Mucosa of descending colon (tissue), 3 donors: Measurements from ENCODE around the gene MED29. TPM values are rescaled to one million over a fixed set of nuclear protein-coding genes. Genes with fewer than 3 reads are reported as not detected.

Source experiments
- ATAC-seq: fragments of 200-7000 bp; cut with Tn5 transposase; one replicate; pipeline ENCODE4 v1.9.1; 2020; ENCODE audit warnings: mild to moderate bottlenecking, moderate library complexity
- DNase-seq, 3 donors: peaks; one replicate each; pipeline ENCODE4 v3.0.0-alpha.2; 2020
- H3K36me3 ChIP-seq: fragments of 200-600 bp; one replicate; pipeline ENCODE4 v1.8.0; 2021; ENCODE audit warnings: low read depth, mild to moderate bottlenecking
- H3K4me1 ChIP-seq: fragments of 200-600 bp; one replicate; pipeline ENCODE4 v1.8.0; 2021; ENCODE audit warnings: low read depth, mild to moderate bottlenecking
- H3K4me3 ChIP-seq: fragments of 200-600 bp; one replicate; pipeline ENCODE4 v1.8.0; 2021; ENCODE audit warnings: mild to moderate bottlenecking
- H3K9me3 ChIP-seq: fragments of 200-600 bp; one replicate; pipeline ENCODE4 v1.8.0; 2021; ENCODE audit warnings: mild to moderate bottlenecking
- intact Hi-C, 2 donors: fragments of 100-400 bp; cut with DNase I in 1 of 2; cut with micrococcal nuclease in 1 of 2; formaldehyde crosslinking; loops; one replicate each; pipeline versions ENCODE4 v1.11.0 to v1.11.1; 2022; cut with DNase I, micrococcal nuclease
- microRNA-seq: library from miRNA; unstranded; fragments of <30 nt; microRNA quantifications from one replicate; pipeline ENCODE4, GENCODE V29; 2019
- total RNA-seq, 3 donors: library from RNA; stranded (reverse); fragmentation: NEBNext Ultra II Directional in 2 of 3; extraction: Animal tissue kit (Norgen Biotek cat#: 25700) in 2 of 3; gene quantifications; one replicate each; pipeline versions ENCODE4 v1.2.1 to v1.2.4, GENCODE V29; 2021 to 2023
- TF ChIP-seq, protein P1 (sequence below): fragments of 200-600 bp; IDR thresholded peaks from one replicate; pipeline ENCODE4 v1.8.0; 2022; ENCODE audit warnings: antibody characterized with exemption, mild to moderate bottlenecking
- donor health status: DM: no; HTN: no; CAD: no; lungs with moderate emphysema.
- donor health status: DM: no; HTN: no; CAD: no.
- donor health status: DM: no; HTN: yes; CAD: no.

MED29 gene
- total RNA-seq, 3 donors from 2014 or later, result 28.4 to 31.2 (median 28.8) TPM

- H3K9me3 ChIP-seq, result no peaks in the 10 kb centered on the region
- TF ChIP-seq, protein P1, sequence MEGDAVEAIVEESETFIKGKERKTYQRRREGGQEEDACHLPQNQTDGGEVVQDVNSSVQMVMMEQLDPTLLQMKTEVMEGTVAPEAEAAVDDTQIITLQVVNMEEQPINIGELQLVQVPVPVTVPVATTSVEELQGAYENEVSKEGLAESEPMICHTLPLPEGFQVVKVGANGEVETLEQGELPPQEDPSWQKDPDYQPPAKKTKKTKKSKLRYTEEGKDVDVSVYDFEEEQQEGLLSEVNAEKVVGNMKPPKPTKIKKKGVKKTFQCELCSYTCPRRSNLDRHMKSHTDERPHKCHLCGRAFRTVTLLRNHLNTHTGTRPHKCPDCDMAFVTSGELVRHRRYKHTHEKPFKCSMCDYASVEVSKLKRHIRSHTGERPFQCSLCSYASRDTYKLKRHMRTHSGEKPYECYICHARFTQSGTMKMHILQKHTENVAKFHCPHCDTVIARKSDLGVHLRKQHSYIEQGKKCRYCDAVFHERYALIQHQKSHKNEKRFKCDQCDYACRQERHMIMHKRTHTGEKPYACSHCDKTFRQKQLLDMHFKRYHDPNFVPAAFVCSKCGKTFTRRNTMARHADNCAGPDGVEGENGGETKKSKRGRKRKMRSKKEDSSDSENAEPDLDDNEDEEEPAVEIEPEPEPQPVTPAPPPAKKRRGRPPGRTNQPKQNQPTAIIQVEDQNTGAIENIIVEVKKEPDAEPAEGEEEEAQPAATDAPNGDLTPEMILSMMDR, result no peak
- H3K4me1 ChIP-seq, result peaks cover 12% of the 10 kb centered on the region
- intact Hi-C loops, result no loop called here
- no peaks in the 10 kb centered on the region for H3K36me3 ChIP-seq
- DNase-seq, result peak in 1 of 3 donors; percentile 29
- no peak for ATAC-seq
- no peak overlapping the region for H3K4me3 ChIP-seq
Observed at GRCh38 chr19:39446365-39447084, 55.3 kb downstream of the MED29 start.

GRCh38 chr19:39448271-39448670, 57.1 kb downstream of the MED29 start:
- H3K36me3 ChIP-seq, result no peaks in the 10 kb centered on the region
- peaks cover 12% of the 10 kb centered on the region for H3K4me1 ChIP-seq
- no peak overlapping the region for H3K4me3 ChIP-seq
- no peaks in the 10 kb centered on the region for H3K9me3 ChIP-seq
- TF ChIP-seq, protein P1, result no peak
- ATAC-seq (no peak), DNase-seq (peak in 1 of 3 donors; percentile 40)
- intact Hi-C loops, result no loop called here

- H3K4me1 ChIP-seq, result peaks cover 12% of the 10 kb centered on the region
- no peak overlapping the region for H3K4me3 ChIP-seq
- TF ChIP-seq, protein P1, result no peak
- ATAC-seq, result no peak
- DNase-seq, result peak in 1 of 3 donors; percentile 3
- H3K9me3 ChIP-seq, result no peaks in the 10 kb centered on the region
- intact Hi-C loops, result no loop called here
- no peaks in the 10 kb centered on the region for H3K36me3 ChIP-seq
Observed at GRCh38 chr19:39449116-39449797, 58.1 kb downstream of the MED29 start.

Small RNAs within 50 kb of the gene (microRNA-seq; reads per million reads assigned to microRNA genes)
- gene MIR4530, result 0.93 reads per million

Other genes starting within 250 kb of the MED29 start
- under 1 TPM in 1 of 3 donors, not detected in 2; 0.14 TPM for gene NCCRP1, start 194.4 kb upstream of the MED29 start, total RNA-seq
- not detected for gene SYCN, start 187.1 kb upstream of the MED29 start, total RNA-seq
- not detected for gene IFNL3, start 146.4 kb upstream of the MED29 start, total RNA-seq
- gene IFNL4, start 142.5 kb upstream of the MED29 start, total RNA-seq, result not detected
- not detected for gene IFNL2, start 123.0 kb upstream of the MED29 start, total RNA-seq
- not detected for gene IFNL1, start 95.0 kb upstream of the MED29 start, total RNA-seq
- gene LRFN1, start 70.5 kb upstream of the MED29 start, total RNA-seq, result 1 to 10 TPM in 1 of 3 donors, under 1 TPM in 2; 0.34 to 2.3 (median 0.52) TPM
- 10 to 100 TPM; 10.3 to 23.8 (median 14.1) TPM for gene GMFG, start 55.3 kb upstream of the MED29 start, total RNA-seq
- 10 to 100 TPM; 55.1 to 91.5 (median 67.4) TPM for gene SAMD4B, start 49.0 kb upstream of the MED29 start, total RNA-seq
- 10 to 100 TPM; 28.1 to 44.8 (median 32.3) TPM for gene PAF1, start 272 bp upstream of the MED29 start, total RNA-seq
- gene ZFP36, start 15.5 kb downstream of the MED29 start, total RNA-seq, result 100 to 1,000 TPM; 200 to 236 (median 235) TPM
- gene PLEKHG2, start 21.3 kb downstream of the MED29 start, total RNA-seq, result 10 to 100 TPM in 2 of 3 donors, 1 to 10 TPM in 1; 6.5 to 26.7 (median 17.9) TPM
- gene RPS16, start 44.6 kb downstream of the MED29 start, total RNA-seq, result 1,000 to 10,000 TPM; 1,270 to 1,804 (median 1,507) TPM
- 100 to 1,000 TPM; 101 to 122 (median 102) TPM for gene SUPT5H, start 54.2 kb downstream of the MED29 start, total RNA-seq
- gene TIMM50, start 89.5 kb downstream of the MED29 start, total RNA-seq, result 10 to 100 TPM; 52.6 to 57.9 (median 57.7) TPM
- gene DLL3, start 107.6 kb downstream of the MED29 start, total RNA-seq, result not detected
- gene SELENOV, start 123.8 kb downstream of the MED29 start, total RNA-seq, result not detected
- 1 to 10 TPM in 1 of 3 donors, under 1 TPM in 2; 0.20 to 4.2 (median 0.72) TPM for gene EID2B, start 141.5 kb downstream of the MED29 start, total RNA-seq
- gene EID2, start 148.8 kb downstream of the MED29 start, total RNA-seq, result 10 to 100 TPM in 1 of 3 donors, 1 to 10 TPM in 2; 7.0 to 14.7 (median 9.6) TPM
- gene LGALS13, start 211.1 kb downstream of the MED29 start, total RNA-seq, result not detected